Endothelial cell of umbilical vein (primary cell): ENCODE results near the gene LYZL4.

Experiments used
- CTCF ChIP-seq, 2 donors: IDR thresholded peaks; 1 replicate in 1 of 2; 2 replicates in 1 of 2; pipeline ENCODE4 v1.5.1; 2011; ENCODE audit warnings: low read length in 2 of 2, mild to moderate bottlenecking in 2 of 2, moderate library complexity in 2 of 2, control low read depth in 1 of 2, inconsistent platforms in 1 of 2, low read depth in 1 of 2; ENCODE audit not compliant: insufficient read depth in 1 of 2; ENCODE audit errors: extremely low read depth in 1 of 2
- EZH2 ChIP-seq: IDR thresholded peaks from 2 replicates; pipeline ENCODE4 v1.6.1; 2012; ENCODE audit warnings: borderline replicate concordance, low read depth, mild to moderate bottlenecking, moderate library complexity, low read length, inconsistent platforms; ENCODE audit not compliant: severe bottlenecking
- FOS ChIP-seq: IDR thresholded peaks from 2 replicates; pipeline ENCODE4 v1.6.1; 2011; ENCODE audit warnings: mild to moderate bottlenecking, low read length, moderate library complexity, borderline replicate concordance; ENCODE audit not compliant: insufficient read depth

- TF ChIP-seq FOS (no peak), CTCF (IDR thresholded peaks at IDR 0.05; ENCODE audit: extremely low read depth in 1 of 2, insufficient read depth in 1 of 2, low read depth in 1 of 2, low read length in 2 of 2) (no peak), EZH2 (no peak)
Measured at GRCh38 chr3:42451116-42451515, 40.7 kb upstream of the LYZL4 start.
